Right kidney (tissue), 1 donor: ENCODE measurements around the gene XPNPEP3.
"Not testable (repeated sequence)": the region's sequence is repeated elsewhere in the genome, so short reads cannot be mapped to it uniquely, and the experiment has no call there.

Experiments used
- DNase-seq: peaks from one replicate; pipeline ENCODE4 v3.0.0-alpha.2; 2016

XPNPEP3 gene

DNA sequence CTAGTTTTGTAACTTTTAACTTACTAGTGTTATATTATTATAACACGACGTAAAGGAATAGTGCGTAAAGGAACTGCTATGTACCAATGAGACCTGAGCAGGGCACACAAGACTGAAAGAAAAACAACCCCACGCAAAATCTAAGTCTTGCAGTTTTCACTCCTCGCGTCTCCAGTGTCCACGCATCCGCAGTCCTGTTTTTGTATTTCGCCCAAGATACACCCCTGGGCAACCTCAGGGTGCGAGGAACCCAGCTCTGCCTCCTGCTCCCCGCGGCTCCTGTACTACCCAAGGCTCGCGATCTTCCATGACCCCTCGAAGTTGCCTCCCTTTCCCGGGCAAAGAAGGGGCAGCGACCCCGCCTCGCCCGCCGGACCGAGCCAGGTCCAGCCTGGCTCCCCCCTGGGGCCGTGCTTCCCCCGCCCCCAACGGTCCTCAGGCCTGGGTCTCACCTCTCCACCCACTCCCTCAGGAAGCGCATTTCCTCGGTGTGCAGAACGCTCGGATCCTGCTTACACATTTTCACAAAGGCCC, 902 bp upstream of the XPNPEP3 start:
- DNase-seq, result peak; percentile 84

GRCh38 chr22:40857309-40857855, 434 bp downstream of the XPNPEP3 start:
- DNase-seq, result no peak

DNA sequence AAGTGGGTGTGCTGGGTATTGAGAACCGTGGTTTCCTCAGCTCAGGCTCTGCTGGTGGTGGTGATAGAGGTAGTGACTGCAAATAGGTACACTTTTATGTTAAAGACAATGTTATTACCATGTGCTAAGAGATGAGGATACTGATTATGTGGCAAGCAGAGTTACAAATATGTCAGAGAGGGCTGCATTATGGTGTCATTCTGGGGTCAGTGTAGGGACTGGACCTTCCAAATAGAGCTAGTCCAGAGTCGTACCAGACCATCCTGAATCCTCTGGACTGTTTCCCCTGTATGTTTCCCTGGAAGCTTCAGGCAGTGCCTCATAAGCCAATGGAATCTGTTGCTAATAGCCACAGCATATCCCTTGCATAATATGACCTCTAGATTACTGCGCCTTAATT, 5.1 kb downstream of the XPNPEP3 start, which contains the start of gene DNAJB7:
TSS of gene DNAJB7 (minus strand) at position 101 of the 400 bp plus-strand sequence. CDS start 119 bp downstream, outside the sequence.
- DNase-seq, result no peak

DNA sequence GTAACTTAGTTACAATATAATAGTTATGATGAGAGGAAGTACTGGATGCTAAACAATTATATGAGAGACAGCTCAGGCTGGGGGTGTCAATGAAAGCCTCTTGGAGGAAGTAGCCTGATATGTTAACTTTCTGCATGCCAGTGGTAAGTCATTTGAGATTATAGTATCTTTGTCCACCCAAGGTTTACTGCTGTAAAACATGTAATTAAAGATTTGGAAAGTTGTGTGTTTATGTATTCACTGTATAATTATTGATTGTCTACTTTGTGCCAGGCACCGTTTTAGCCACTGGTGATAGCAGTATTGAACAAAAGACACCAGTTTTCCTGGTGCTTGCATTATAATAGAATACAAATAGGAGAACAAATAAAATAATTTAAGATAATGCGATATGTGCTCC, 5.6 kb downstream of the XPNPEP3 start:
- no peak for DNase-seq

- no peak for DNase-seq
Measured at GRCh38 chr22:40867109-40867508, 10.2 kb downstream of the XPNPEP3 start.

GRCh38 chr22:40868379-40868778, 11.4 kb downstream of the XPNPEP3 start:
- DNase-seq, result not testable (repeated sequence)

DNA sequence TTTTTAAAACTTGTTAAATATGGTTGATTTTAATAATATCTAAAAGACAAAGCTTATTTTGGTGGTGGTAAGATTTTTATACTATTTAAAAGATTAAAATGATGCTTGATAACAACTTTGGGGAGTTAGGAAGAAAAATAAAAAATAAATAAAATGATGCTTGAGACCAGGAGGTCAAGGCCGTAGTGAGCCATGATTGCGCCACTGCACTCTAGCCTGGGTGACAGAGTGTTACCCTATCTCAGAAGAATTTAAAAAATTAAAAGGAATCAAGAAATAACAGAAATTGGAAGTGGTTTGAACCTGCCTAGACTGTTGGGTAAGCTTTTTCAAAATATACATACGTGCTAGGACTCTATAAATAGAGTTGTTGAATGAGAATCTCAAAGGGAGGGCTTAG, 17.1 kb downstream of the XPNPEP3 start:
- no peak for DNase-seq

GRCh38 chr22:40875111-40875510, 18.2 kb downstream of the XPNPEP3 start:
- no peak for DNase-seq

GRCh38 chr22:40876907-40877306, 20.0 kb downstream of the XPNPEP3 start:
- no peak for DNase-seq

DNA sequence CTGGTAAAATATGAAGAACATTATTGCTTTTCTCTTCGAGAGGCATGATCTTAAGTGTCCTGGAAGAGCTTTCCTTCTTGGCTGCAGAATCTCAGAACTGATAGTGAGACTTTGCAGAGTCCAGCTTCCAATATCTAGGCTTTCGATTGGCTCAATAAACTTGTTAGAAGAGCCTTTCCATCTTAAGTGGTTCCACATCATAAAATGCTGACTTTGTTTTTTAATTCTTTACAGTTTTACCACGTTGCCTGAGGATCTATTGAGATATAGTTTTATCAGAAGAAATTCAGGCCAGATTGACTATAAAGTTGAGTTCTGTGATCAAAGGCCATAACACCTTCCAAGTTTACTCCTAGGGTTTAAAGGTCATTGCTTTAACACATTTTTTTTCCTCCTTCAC, 20.5 kb downstream of the XPNPEP3 start:
- DNase-seq, result no peak

DNA sequence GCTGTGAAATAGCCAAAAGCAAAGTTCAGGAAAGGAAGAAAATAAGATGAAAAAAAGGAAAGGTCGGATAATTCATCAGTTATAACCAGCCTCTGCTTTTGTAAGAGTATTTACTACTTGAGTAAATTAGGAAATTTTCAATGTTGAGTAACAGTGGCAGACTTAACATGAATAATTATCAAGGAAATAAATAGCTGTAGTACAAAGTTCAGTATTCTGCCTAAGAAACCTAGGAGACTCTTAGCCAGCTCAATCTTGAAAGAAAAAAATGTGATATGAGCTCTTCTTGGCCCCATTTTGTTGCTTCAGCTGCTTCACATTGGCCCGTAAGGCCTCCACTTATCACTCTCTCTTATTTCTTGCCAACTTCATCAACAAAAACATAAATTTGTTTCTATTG, 22.0 kb downstream of the XPNPEP3 start:
- DNase-seq, result no peak

DNA sequence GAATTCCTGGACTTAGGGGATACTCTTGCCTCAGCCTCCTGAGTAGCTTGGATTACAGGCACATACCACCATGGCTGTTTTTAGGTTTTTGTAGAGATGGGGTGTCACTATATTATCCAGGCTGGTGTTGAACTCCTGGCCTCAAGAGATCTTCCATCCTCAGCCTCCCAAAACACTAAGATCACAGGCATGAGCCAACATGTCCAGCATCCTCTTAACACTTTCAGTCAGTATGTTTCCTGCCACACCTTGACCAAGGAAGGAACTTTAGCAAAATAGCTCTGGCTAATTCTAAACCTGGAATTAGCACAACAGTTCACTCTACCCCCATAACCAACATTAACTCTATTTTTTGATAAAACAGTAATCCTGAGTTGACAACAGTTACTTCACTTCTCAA, 32.2 kb downstream of the XPNPEP3 start:
- no peak for DNase-seq

- DNase-seq, result no peak
Measured at GRCh38 chr22:40890881-40891280, 33.9 kb downstream of the XPNPEP3 start.

DNA sequence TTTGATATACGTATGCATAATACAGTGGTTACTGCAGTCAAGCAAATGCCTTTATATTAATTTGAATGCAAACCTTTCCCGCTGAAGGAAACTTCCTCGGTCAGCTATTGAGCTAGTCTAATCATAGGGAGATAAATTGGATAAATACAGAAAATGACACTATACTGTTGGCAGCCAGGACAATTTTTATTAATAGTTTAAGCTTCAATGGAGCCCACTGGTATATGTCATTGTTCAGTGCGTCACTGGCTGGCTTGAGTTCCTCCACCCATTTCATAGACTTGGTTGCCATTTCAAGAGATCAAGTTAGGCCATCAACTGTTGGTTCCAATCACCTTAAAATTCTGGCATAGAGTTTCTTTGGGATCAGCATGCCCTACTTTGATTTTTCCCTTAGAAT, 37.5 kb downstream of the XPNPEP3 start:
- no peak for DNase-seq

DNA sequence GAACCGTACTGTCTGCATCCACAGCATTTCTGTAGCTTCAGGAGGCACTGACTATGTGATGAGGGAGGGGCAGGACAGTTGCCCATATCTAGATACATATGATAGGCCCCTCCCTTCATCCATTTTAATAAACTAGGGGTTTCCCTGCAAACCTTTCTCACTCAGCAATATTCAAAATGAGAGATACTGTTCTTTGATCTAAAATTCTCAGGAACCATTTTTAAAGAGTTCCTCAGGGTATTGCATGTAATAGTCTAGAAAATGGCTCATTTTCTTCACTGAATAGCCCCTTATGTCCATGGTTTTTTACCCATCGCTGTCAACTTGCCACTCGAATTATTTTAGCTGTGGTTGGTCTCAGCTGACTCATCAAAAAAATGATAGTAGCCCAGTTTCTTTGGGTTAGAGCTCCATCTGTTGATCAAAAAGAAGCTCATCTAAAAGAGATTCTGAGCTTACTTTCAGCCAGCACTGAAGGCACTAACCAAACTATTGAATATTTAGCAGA, 42.0 kb downstream of the XPNPEP3 start:
- DNase-seq, result peak; percentile 9

DNA sequence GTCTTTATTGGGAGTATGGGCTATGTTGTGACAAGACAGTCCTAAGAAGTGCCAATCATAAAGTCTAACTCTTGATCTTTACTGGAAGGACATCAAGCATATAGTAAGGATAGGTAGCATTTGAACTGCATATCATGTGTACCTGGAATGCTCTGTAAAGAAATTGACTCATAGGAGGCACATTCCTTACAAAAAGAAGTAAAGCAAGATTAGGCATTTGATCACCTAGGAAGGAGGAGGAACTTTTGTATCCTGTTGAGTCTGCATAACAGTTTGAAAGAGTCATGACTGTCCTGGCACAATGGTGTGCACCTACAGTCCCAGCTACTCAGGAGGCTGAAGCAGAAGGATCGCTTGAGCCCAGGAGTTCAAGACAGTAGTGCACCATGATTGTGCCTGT, 47.2 kb downstream of the XPNPEP3 start:
- no peak for DNase-seq

- no peak for DNase-seq
Measured at GRCh38 chr22:40908895-40909294, 51.9 kb downstream of the XPNPEP3 start.

GRCh38 chr22:40911772-40912171, 54.8 kb downstream of the XPNPEP3 start:
- no peak for DNase-seq

DNA sequence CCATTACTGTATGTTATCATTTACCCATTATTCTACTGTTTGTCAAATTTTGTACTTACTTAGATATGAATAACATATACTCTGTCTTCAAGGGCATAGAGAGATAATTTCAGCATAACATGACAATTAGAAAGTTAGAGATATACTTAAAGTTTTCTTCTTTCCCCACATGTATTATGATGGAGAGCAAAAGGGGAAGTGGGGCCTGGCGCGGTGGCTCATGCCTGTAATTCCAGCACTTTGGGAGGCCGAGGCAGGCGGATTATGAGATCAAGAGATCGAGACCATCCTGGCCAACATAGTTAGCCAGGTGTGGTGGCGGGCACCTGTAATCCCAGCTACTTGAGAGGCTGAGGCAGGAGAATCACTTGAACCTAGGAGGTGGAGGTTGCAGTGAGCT, 56.0 kb downstream of the XPNPEP3 start:
- not testable (repeated sequence) for DNase-seq

GRCh38 chr22:40919446-40919845, 62.5 kb downstream of the XPNPEP3 start:
- DNase-seq, result no peak

- DNase-seq, result no peak
Measured at GRCh38 chr22:40920526-40920925, 63.6 kb downstream of the XPNPEP3 start.

DNA sequence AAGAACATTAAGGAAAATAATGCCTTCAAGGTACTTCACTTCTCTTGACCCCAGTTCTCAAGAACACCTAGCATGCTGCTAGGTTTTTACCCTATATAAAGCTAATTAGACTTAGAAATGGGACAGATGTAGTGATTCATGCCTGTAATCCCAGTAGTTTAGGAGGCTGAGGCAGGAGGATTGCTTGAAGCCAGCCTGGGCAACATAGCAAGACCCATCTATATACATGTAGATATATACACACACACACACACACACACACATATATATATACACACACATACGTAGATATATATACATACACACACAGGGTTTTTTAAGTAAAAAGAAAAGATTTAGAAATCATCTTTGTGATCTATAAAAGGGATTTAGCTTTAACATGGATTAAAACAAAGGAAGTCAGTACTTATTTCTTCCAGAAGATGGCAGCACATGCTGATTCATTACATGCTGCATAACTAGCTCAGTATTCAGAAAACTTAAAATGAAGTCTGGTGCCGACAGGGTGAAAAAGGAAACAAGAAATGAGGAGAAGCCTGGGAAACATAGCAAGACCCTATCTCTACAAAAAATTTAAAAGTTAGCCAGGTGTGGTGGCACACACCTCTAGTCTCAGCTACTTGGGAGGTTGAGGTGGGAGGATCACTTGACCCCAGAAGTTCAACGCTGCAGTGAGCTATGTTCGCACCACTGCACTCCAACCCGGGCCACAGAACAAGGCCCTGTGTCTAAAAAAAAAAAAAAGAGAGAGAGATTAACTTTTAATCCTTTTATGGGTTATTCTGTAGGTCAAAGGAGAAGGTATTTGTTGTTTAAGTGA, 65.7 kb downstream of the XPNPEP3 start:
- peak; percentile 26 for DNase-seq

- no peak for DNase-seq
Measured at GRCh38 chr22:40928657-40929056, 71.7 kb downstream of the XPNPEP3 start.

- DNase-seq, result no peak
Measured at GRCh38 chr22:40932396-40932795, 75.4 kb downstream of the XPNPEP3 start.
